Panc1 (cell line): Measurements from ENCODE around the gene KRTAP5-7. TPM values are rescaled to one million over a fixed set of nuclear protein-coding genes. Genes with fewer than 3 reads are reported as not detected.

ENCODE experiments used
- ATAC-seq: fragments of 200-7000 bp; cut with Tn5 transposase; 2 replicates; pipeline ENCODE4 v1.9.1; 2020; ENCODE audit warnings: mild to moderate bottlenecking, moderate library complexity
- BruUV-seq: library from RNA; stranded (reverse); fragments of 400-500 nt; replicated peaks from 2 replicates; lab custom pipeline; 2021; lab: Mats Ljungman, UMichigan
- CTCF ChIA-PET: fragments of 300-600 bp; sonication (Branson Sonifier 250); formaldehyde crosslinking; loops from one replicate; lab custom pipeline; 2022; ENCODE audit warnings: antibody characterized with exemption; lab: Charles Lee
- POLR2A ChIA-PET: fragments of 300-600 bp; sonication (Branson Sonifier 250); formaldehyde crosslinking; loops from one replicate; lab custom pipeline; 2022; ENCODE audit warnings: antibody characterized with exemption; lab: Charles Lee
- DNase-seq: peaks from one replicate; pipeline ENCODE4 v3.0.0-alpha.2; 2010; ENCODE audit warnings: low read depth, low spot score
- H3K27ac ChIP-seq: 2 replicates; pipeline ENCODE4 v1.5.1; 2011; ENCODE audit warnings: mild to moderate bottlenecking, low read length, inconsistent platforms
- H3K27me3 ChIP-seq: fragments of 200-500 bp; sonication (Bioruptor generic); 2 replicates; pipeline ENCODE4 v1.6.0; 2014; ENCODE audit warnings: low read length, inconsistent platforms; ENCODE audit not compliant: control insufficient read depth, insufficient read depth
- H3K36me3 ChIP-seq: fragments of 200-500 bp; sonication (Bioruptor generic); 2 replicates; pipeline ENCODE4 v1.5.1; 2014; ENCODE audit warnings: inconsistent platforms, mild to moderate bottlenecking, low read length, moderate library complexity; ENCODE audit not compliant: control insufficient read depth, insufficient read depth
- H3K4me1 ChIP-seq: 2 replicates; pipeline ENCODE4 v1.5.1; 2011; ENCODE audit warnings: inconsistent platforms, mild to moderate bottlenecking, low read length, moderate library complexity; ENCODE audit not compliant: control insufficient read depth, insufficient read depth
- H3K4me3 ChIP-seq, 2 experiments: 2 replicates each; pipeline ENCODE4 v1.5.1; 2011 to 2012; ENCODE audit warnings: low read depth in 2 of 2, low read length in 2 of 2, mild to moderate bottlenecking in 2 of 2, inconsistent platforms in 1 of 2, moderate library complexity in 1 of 2
- H3K9me3 ChIP-seq: fragments of 200-500 bp; sonication (Bioruptor generic); 2 replicates; pipeline ENCODE4 v1.5.1; 2014; ENCODE audit warnings: low read depth, mild to moderate bottlenecking, inconsistent platforms, low read length, moderate library complexity; ENCODE audit not compliant: control insufficient read depth, insufficient read depth
- CTCF ChIP-seq: fragments of 450-650 bp; IDR thresholded peaks from 2 replicates; pipeline ENCODE4 v1.5.1; 2017; ENCODE audit warnings: mild to moderate bottlenecking
- POLR2AphosphoS5 ChIP-seq: IDR thresholded peaks from 2 replicates; pipeline ENCODE4 v1.6.1; 2012; ENCODE audit warnings: mild to moderate bottlenecking, low read depth, low read length, moderate library complexity
- REST ChIP-seq, 2 experiments: IDR thresholded peaks; 2 replicates each; pipeline ENCODE4 v1.6.1; 2011 to 2012; ENCODE audit warnings: low read depth in 2 of 2, control low read depth in 1 of 2, low read length in 1 of 2, mild to moderate bottlenecking in 1 of 2, moderate library complexity in 1 of 2; ENCODE audit not compliant: insufficient read depth in 1 of 2
- SIN3A ChIP-seq: IDR thresholded peaks from 2 replicates; pipeline ENCODE4 v1.6.1; 2012; ENCODE audit warnings: low read depth, mild to moderate bottlenecking, low read length, moderate library complexity, borderline replicate concordance; ENCODE audit not compliant: insufficient read depth
- TCF7L2 ChIP-seq: IDR thresholded peaks from 2 replicates; pipeline ENCODE4 v1.6.1; 2011; ENCODE audit warnings: mild to moderate bottlenecking, low read depth, low read length, inconsistent platforms
- in situ Hi-C: cut with HindIII; loops from 2 replicates; pipeline ENCODE4 v1.10.0; 2016; ENCODE audit warnings: low sequenced_read_pairs, low pct_unique_long_range_greater_than_20kb
- intact Hi-C: fragments of 100-400 bp; cut with micrococcal nuclease; formaldehyde crosslinking; loops from one replicate; pipeline ENCODE4 v1.10.0; 2022; ENCODE audit not compliant: unreplicated experiment
- total RNA-seq: library from RNA; stranded (reverse); gene quantifications from one replicate; pipeline ENCODE4 v1.2.1, GENCODE V29; 2021; ENCODE audit not compliant: unreplicated experiment

The KRTAP5-7 gene
- total RNA-seq, 1 experiment from 2014 or later, result not detected

GRCh38 chr11:71481101-71481960, 45.7 kb upstream of the KRTAP5-7 start:
- intact Hi-C loops (no loop called here), in situ Hi-C loops (no loop called here)
- Histone ChIP-seq H3K27me3 (no peaks in the 10 kb centered on the region), H3K27ac (no peak overlapping the region), H3K4me1 (no peaks in the 10 kb centered on the region), H3K9me3 (no peaks in the 10 kb centered on the region), H3K4me3 (no peak overlapping the region), H3K36me3 (peaks cover 5% of the 10 kb centered on the region; the same call in 1 of the 2 replicates)
- no peak for DNase-seq
- POLR2A ChIA-PET, result no interaction called here
- BruUV-seq, result no TSS peak
- CTCF ChIA-PET, result no interaction called here
- TF ChIP-seq CTCF (no peak), SIN3A (no peak), TCF7L2 (no peak), POLR2AphosphoS5 (no peak), REST (IDR thresholded peaks at IDR 0.05; ENCODE audit: insufficient read depth in 1 of 2, low read depth in 2 of 2, low read length in 1 of 2) (no peak)
- ATAC-seq, result no peak

- H3K4me1 ChIP-seq, result no peaks in the 10 kb centered on the region
- BruUV-seq, result no TSS peak
- ATAC-seq, result no peak
- no peak overlapping the region for H3K27ac ChIP-seq
- DNase-seq, result no peak
- intact Hi-C loops (no loop called here), in situ Hi-C loops (no loop called here)
- no peaks in the 10 kb centered on the region for H3K27me3 ChIP-seq
- no peaks in the 10 kb centered on the region for H3K9me3 ChIP-seq
- TF ChIP-seq CTCF (no peak), TCF7L2 (no peak), POLR2AphosphoS5 (no peak), REST (IDR thresholded peaks at IDR 0.05; ENCODE audit: insufficient read depth in 1 of 2, low read depth in 2 of 2, low read length in 1 of 2) (no peak), SIN3A (no peak)
- POLR2A ChIA-PET, result no interaction called here
- no peak overlapping the region for H3K4me3 ChIP-seq
- H3K36me3 ChIP-seq, result peaks cover 5% of the 10 kb centered on the region; the same call in 1 of the 2 replicates
- CTCF ChIA-PET, result no interaction called here
Observed at GRCh38 chr11:71482216-71482615, 44.9 kb upstream of the KRTAP5-7 start.
